Ovary (tissue), 3 donors: ENCODE data around the gene METTL16.

Experiments used
- CTCF ChIP-seq, 3 donors: fragments of 450-650 bp in 2 of 3; fragments of 200-600 bp in 1 of 3; IDR thresholded peaks; one replicate each; pipeline versions ENCODE4 v1.5.1 to v1.8.0; 2016 to 2022; ENCODE audit warnings: antibody characterized with exemption in 3 of 3, mild to moderate bottlenecking in 1 of 3
- EP300 ChIP-seq: sonication (generic); formaldehyde crosslinking; IDR thresholded peaks from one replicate; pipeline ENCODE4 v1.6.1; 2017; ENCODE audit warnings: antibody characterized with exemption
- POLR2A ChIP-seq: fragments of 450-650 bp; IDR thresholded peaks from one replicate; pipeline ENCODE4 v1.6.1; 2017; ENCODE audit warnings: antibody characterized with exemption, mild to moderate bottlenecking, moderate library complexity
- donor health status: DM: no; HTN: no; CAD: no.

GRCh38 chr17:2391597-2392251, 120.0 kb downstream of the METTL16 start:
- TF ChIP-seq POLR2A (no peak), CTCF (IDR thresholded peaks at IDR 0.05) (no peak), EP300 (no peak)
